Stimulated activated CD8-positive, alpha-beta memory T cell treated with anti-CD3 and anti-CD28 coated beads, Interleukin-2, amount 100 ng/mL, for 1 hour (primary cell): ENCODE measurements around the gene DTNA.

ENCODE experiments used
- DNase-seq, 2 donors: peaks; one replicate each; pipeline ENCODE4 v3.0.0-alpha.2; 2020; ENCODE audit warnings: low read depth in 2 of 2

DTNA gene

DNA sequence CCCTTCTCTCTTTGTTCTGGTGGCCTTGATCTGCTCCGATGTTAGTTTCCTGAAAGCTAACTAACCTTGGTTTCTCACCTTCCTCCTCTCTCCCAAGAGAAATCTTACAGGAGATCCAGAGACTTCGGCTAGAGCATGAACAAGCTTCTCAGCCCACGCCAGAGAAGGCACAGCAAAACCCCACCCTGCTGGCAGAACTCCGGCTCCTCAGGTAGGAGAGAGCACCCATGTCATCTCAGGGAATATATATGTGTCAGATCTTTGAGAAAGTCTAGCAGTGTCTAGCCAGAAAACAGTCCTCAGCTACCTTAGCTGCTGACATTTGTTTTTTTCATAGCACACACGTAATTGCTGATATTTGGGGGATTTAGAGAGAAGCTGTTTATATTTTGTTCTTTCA, 148.1 kb downstream of the DTNA start:
- DNase-seq, result no peak

DNA sequence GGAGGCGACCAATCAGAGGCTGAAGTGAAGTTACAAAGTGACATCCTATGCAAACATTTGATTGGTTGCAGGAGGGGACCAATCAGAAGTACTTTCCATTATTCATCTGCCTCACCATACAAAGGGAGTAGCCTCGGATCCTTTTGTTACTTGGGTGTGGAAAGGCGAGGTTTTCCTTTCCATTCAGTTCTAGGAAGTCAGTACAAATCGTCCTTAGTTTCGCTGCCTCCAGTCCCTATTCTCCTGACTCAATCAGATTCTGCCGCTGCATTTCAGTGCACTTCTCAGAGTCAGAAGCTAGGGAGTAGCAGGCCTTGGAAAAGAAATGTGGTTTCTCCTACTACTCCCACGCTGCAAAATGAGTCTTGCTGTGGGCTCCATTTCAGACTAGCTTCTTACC, 149.4 kb downstream of the DTNA start:
- DNase-seq, result no peak

DNA sequence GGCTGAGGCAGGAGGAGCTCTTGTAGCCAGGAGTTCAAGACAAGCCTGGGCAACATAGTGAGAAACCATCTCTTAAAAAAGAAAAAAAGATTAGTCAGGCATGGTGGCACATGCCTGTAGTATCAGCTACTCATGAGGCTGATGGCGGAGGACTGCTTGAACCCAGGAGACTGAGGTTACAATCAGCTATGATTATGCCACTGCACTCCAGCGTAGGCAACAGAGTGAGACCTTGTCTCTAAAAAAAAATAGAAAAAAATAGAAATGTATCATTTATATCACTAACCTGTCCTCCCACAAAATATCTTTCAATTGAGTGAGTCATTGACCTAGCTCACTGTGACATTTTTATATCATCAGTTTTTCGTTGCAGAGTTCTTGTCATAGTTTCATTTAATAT, 152.5 kb downstream of the DTNA start:
- no peak for DNase-seq

DNA sequence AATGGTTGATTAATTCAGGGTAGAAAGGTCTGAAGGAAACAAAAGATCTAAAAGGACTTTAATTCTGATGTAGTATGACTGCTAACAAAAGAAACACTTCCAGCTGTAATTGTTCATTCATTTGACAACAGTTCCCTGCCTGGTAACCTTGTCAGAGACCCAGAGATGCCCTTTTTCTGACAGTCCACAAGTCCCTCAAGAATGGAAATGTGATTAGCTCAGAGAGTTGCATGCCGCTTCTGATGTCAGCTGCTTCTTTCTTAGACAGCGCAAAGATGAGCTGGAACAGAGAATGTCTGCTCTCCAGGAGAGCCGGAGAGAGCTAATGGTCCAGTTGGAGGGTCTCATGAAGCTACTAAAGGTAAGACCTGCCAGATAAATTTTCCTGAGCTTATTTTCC, 153.6 kb downstream of the DTNA start:
- DNase-seq, result no peak

DNA sequence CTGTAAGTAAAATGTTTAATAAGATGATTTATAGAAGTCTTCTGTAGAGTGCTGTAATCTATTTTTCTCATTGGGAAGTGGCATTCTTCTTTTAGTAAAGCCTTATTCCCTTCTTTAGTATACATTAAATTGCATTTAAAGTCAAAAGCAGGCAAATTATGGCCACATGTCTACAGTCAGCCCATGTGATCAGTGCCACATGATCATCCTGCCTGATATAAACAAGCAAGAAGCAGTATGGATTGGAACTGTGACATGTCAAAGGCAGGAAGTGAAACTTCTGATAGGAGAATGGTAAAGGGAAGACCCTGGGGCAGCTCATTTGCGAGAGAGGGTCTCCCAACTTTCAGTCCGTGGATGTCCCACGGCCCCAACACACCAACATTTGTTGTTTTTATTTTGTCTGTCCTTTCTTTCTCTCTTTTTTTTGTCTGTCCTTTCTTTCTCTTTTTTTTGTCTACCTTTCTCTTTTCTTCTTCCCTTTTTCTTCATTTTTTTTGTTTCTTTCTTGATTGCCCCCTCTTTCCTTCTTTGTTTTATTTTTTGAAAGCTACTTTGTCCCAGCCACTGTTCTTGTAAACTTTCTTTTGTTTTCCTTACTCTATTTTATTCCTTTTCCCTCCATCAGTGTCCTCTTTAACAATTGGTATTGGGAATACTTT, 154.9 kb downstream of the DTNA start:
- DNase-seq, result no peak

DNA sequence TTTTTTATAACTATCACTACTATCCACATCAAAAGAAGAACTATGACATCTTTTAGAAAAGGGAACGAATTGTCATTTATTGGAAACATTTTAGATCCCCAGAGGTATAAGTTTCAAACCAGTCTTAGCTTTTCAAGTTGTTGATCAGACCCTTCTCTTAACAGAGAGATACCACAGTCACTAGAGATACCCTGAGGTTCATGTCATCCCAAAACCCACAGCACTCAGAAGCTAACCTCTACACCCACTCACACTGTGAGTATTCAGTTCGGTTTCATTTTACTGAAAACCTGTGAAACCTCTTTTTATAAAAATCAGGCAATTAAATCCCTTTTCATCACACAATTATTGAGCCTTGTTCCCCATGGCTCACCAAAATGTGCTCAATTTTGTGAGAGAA, 156.2 kb downstream of the DTNA start:
- no peak for DNase-seq

DNA sequence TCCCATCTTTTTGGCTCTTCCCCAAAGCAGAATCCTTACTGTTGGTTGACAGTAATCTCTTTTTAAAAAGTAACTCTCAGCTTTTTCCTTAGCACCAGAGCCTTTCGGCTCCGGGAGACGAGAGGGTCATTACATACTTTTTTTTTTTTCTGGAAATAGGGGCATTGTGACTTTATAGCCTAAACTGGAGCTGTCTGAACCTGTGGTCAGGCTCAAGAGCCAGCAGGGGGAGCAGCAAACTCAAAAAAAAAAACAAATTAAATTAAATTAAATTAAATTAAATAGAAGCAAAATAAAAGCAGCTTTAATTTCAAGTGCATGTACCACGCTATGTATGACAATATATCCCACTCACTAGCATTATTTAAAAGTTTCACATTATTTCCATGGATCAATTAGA, 156.6 kb downstream of the DTNA start:
- no peak for DNase-seq

DNA sequence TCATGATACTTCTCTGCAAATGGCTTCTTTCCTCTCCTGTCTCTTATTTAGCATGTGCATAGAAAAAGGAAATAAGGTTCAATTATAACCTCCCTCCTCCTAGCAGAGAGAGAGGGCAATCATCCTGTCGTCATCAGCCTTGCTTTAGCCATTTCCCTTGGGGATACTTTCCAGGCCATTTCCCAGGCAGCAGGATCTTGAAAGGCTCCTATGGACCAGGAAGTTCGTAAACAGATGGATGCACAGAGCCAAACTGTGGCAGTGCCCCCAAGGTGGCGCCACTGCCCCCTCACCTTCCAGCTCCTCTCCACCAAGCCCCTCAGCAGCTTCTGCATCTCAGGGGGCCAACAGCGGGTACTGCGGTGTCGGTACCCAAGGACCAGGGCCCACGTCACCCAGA, 157.4 kb downstream of the DTNA start:
- no peak for DNase-seq

DNA sequence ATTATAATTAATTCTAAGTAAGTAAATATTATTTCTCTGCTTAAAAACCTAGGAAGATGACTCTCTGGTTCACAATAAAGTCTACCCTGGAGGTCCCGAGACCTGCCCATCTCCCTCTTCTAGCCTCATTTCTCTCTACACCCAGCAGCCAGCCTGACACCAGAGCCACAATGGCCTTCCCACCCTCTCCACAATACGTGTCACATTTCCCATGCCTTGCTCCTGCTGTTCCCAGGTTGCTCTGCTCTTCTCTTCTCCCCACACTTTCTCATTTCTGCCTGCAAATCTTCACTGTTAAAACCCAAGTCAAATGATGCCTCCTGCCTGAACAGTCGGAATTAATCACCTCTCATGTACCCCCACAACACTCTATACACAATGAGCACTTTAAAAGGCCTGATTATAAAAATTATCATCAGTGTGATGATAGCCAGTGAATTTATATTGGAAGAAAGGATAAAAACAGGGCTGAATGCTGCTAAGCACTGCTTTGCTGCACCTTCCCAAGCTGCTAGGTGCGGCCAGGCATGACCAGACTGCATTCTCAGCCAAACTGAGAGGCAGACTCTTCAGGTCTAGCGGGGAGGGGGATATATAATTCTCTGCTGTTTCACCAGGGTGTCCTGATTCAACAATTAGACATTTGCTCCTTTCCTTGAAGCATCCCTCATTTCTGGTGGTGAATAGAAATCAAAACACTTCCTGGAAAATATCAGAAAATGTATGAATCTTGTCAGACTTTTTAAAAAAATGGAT, 160.6 kb downstream of the DTNA start:
- no peak for DNase-seq

DNA sequence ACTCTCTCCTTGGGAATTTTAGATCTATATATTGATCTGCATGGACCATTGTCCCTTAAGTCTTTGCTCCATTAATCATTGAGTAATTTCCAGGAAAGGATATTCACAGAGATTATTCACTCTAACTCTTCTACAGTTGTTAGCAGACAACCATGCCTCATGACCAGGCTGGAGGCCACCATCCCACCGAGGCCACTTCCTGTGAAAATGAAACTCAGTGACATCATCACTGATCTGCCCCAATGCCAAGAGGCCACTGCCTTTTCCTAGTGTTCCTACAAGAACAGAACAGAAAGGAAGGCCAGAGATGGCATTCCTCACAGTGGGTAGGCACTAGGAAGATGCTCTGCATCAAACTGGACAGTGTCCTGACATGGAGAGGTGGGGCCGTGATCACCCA, 161.3 kb downstream of the DTNA start:
- DNase-seq, result no peak

DNA sequence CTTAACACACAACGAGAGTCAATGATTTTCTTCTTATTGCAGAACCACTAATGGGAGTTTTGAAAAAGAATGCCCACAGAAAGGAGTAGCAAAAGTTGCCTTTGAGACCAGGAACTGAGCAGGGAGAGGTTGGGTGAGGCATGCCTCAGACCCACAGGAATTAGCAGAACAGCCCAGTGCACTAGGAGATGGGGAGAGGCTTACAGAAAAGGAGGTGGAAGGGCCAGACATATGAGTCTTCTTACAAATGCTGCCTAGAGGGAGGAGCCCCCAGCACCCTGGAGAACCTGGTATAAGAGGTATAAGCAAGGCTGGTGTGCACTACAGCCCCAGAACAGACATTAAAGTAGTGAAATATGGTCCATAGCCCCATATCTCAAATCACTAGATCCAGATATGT, 162.0 kb downstream of the DTNA start:
- DNase-seq, result no peak

DNA sequence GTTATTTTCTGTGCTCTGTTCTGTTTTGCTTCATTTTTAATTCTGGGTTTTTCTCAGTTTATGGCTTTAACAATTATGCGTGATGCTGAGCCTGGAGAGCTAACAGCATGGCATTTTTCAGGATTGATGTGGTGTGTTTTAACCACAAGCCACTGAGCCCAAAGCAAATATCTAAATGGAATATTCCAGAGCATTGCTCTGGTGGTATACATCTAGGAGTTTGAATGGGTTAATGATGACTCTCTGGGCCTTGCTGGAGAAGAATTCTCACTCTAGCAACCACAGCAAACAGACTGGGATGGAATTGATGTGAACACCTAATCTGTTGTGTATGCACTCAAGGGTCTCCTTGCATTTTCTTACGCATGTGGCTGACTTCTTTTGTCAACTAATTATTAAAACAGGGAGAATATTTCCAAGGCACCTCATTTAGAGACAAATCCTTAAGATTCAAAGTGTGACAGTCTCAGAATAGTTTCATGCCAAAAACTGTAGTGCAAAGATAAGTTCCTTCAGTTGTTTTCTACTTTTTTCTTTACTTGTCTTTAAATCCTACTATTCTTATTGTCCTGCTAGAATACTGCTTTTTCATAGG, 164.0 kb downstream of the DTNA start:
- DNase-seq, result no peak

DNA sequence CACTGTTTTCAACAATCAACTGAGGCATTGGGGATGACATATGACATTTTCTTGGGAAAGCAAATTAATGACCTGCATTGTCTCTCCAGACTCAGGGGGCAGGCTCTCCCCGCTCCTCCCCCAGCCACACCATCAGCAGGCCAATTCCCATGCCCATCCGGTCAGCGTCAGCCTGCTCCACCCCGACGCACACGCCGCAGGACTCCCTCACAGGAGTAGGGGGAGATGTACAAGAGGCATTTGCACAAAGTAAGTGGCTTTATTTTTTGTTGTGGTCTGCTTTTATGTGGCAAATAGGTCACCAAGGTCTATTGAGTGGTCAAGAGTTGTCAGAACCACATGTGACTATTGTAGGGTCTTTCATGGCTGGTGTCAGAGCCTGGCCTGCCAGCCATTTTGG, 165.1 kb downstream of the DTNA start:
- no peak for DNase-seq

DNA sequence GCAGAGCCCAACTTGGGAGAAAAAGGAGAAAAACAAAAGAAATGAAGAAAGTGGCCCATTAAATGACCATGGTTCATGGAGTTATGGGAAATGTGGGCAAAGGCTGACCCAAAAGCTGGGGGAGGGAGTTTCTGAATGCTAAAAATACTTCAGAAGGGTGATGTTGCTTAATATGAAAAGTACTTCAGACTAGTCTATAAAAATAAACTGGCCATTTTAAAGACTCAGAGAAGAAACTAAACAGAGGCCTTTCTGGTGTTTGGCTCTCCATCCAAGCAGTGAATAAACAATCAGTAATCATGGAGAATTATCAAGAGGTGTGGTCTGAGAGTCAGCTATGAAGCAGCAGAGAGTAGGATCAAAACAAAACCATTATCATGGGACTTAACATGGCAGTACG, 170.3 kb downstream of the DTNA start:
- DNase-seq, result no peak

DNA sequence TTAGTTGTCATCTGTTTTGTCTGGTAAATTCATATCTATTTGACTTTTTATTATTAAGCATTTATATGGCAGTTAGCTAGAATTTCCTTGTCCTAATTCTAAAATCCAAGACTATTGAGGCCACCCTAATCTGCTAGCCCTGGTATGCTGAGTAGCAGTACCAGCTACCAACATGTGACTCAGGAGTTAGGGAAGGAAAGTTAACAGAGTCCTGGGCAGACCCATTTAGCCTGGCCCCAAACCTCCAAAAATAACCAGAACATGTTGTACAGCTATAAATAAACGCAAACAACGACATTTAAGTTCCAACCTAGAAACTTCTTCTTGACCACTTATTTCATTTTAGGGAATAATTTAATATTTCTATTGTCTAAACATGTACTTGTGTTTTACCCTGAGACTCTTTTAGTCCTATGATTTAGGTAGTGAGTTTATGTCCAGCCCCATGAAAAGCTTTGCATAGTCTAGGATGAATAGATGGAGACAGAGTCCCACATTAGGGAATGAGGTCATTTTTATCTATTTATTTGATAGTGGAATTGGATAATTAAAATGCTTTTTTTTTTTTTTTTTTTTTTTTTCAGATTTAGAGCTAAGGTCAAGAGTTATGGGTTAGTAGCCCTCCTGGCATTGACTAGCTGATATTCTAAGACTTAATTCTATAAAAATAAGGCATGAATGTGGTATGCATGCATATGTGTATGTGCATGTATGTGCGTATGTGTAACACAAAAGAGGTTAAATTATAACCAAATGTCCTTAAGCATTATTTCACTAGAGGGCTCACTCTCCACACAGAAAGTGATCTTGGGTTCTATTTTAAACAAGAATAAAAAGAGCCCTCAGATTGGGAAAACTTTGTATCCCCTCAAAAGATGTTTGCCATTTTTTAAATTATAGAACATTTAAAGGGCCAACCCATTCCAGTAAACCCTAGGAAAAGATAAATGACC, 171.1 kb downstream of the DTNA start:
- no peak for DNase-seq

DNA sequence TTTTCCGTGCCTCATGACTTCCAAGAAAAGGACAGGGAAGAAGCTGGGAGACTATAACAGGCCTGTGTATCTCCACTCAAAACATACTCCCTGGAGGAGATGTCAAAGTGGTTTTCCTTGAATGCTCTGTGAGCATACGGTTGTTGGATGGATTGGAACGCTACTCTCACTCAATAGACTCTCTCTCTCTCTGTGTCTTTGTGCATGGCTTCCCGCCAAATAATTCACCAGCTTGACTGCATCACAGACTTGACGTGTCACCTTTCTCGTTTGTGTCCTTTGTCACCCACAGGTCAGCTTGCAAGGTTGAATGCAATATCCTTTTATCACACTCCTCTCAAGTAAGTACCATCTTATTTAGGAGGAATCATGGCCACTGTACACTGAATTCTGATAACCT, 174.3 kb downstream of the DTNA start:
- no peak for DNase-seq

DNA sequence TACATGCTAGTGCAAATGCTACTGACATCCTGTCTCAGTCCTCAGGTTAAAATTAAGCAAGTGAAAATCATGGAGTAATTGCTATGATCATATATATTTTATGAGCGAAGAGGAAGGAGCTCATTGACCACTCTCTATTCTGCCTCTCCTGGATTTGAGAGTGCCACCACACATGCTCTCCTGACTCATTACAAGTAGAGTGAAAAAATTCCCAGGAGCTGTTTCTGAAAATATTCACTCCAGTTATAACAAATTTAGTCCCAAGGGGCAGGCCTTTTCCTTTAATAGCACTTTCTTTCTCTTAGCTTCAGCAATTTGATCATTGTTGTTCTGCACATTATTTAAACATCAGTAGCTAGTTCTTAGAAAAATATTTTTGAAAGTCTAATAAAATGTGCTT, 176.1 kb downstream of the DTNA start:
- no peak for DNase-seq

DNA sequence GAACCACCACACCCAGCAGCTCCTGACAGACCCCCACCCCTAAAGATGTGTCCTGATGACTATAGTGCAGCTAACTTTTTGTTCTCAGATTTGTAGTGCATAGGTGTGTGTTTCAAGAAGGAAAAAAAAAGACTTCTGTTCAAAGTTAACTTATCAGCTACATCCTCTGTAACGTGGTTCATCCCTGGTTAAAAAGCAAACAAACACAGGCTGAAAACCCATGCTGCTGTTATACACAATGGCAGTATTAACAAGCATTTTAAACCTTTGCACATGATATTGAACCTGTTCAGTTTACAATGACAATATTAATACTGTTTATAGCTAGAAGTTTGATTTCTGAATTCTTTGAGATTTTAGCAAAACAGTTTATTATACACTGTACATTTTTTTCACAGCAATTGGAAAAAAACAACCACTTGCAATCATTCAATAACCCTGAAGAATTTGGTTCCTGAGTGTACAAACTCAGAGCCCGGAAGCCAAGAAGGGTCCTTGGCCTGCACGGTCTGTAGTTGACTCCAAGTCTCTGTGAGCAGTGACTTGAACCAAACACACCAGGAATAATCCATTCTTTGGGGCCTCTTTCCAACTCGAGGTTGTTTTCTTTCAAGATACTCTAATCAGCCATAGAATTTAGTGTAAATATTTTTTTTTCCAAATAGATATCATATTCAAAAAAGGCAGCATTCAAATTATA, 177.9 kb downstream of the DTNA start:
- no peak for DNase-seq

DNA sequence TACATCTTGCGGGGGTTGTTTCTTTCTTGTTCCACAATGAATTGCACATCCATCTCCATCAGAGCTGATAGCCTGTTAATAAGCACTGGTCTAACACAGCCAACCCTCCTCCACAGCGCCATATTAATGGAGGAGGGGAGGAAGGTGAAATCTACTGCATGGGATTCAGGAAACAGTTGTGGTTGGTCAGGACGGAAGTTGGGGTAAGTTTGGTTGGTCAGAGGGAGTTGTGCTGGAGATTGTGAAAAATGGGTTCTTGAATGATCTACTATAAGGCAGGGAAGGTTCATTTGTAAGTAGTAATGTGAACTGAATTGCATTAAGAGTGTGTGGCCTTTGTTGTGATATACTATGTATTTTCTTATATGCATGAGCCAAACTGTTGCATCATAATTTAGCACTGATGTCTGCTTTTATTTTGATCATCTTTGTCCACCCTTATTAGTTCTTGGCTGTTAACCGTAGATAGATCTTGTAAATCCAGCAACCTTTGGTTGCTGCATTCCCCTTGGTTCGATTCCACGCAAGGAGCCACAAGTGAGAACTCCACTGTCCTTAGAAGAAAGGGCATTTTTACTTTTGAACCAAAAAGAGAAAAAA, 180.5 kb downstream of the DTNA start:
- DNase-seq, result no peak

DNA sequence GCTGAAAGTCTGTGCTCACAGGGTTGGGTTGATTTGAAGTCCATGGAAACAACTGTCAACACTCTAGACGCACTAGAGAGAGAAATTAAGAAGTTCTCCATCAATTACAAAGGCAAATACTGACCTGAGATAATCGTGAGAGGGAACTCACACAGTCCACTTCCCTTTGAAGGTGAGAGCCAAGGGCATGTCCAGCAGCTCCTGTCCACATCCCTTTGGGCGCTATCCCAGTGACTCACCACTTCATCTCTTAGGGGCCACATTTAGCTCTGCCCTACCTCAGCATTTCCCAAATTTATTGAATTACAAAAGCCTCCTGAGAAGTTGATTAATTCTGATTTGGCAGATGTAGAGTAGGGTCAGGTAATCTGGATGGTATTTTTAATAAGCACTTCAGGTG, 182.3 kb downstream of the DTNA start:
- no peak for DNase-seq

DNA sequence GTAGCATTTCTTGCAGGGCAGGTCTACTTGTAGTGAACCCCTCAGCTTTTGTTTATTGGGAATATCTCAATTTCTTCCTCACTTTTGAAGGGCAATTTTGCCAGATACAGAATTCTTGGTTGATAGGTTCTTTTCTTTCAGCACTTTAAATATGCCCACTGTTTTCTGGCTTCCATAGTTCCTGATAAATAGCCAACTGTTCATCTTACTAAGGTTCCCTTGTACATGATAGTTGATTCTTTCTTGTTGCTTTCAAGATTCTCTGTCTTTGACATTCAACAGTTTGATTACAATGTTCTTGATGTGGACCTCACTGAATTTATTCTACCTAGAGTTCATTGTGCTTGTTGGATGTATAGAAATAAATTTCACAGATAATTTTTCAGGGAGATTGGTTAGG, 183.1 kb downstream of the DTNA start:
- no peak for DNase-seq
